ENCODE measurements around the gene SPNS2.

DNA sequence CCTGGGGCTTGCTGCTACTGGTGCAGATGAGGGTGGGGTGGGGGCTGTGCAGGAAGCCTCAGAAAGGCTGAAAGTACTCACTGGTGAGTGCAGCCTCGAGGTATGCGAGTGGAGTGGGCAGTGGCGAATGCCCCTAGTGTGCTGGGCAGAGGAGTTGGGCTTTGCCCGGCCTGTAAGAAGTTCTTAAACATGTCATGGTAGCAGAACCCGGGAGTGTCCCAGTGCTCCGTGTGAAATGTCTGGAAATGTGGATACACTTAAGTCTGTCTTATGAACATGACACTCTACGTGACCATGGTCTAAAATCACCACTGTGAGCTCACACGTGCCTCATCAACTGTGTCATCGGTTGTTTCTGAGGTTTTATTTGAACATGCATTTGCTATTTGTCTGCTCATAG is 87.4 kb downstream of the SPNS2 start:
- TF ChIP-seq EZH2 (IDR thresholded peaks at IDR 0.05; ENCODE audit: insufficient read depth, poor library complexity, severe bottlenecking), result no peak
- no peak for TF ChIP-seq EZH2phosphoT487 (IDR thresholded peaks at IDR 0.05; ENCODE audit: insufficient read depth, low read depth)

All from GM23248 (cell line).